ENCODE results near the gene SLC1A7.

The SLC1A7 gene

GRCh38 chr1:53147174-53147573 is 4.7 kb upstream of the SLC1A7 start:
- Histone ChIP-seq H3K4me1 (ENCODE audit: control insufficient read depth, low read length) (peaks cover 9% of the 10 kb centered on the region), H3K36me3 (ENCODE audit: control insufficient read depth, low read length) (no peaks in the 10 kb centered on the region), H3K9me2 (replicated peaks; ENCODE audit: control insufficient read depth, low read length) (no peaks in the 10 kb centered on the region), H3F3A (ENCODE audit: control insufficient read depth, insufficient read depth) (no peaks in the 10 kb centered on the region), H4K20me1 (ENCODE audit: control insufficient read depth, insufficient read depth, low read depth, low read length) (no peaks in the 10 kb centered on the region), H3K79me2 (ENCODE audit: control insufficient read depth, low read length) (no peaks in the 10 kb centered on the region), H3K27ac (ENCODE audit: low read depth, low read length) (no peak overlapping the region), H3K4me2 (ENCODE audit: low read length) (peak overlapping the region; percentile 43), H3K27me3 (ENCODE audit: control insufficient read depth, low read length) (no peaks in the 10 kb centered on the region), H3K4me3 (ENCODE audit: low read length) (no peak overlapping the region), H3K9me3 (ENCODE audit: control insufficient read depth, insufficient read depth, low read length) (no peaks in the 10 kb centered on the region)
- TF ChIP-seq CTCF (IDR thresholded peaks at IDR 0.05; ENCODE audit: low read depth, low read length, poor library complexity, severe bottlenecking) = no peak
- TF ChIP-seq EZH2phosphoT487 (IDR thresholded peaks at IDR 0.05; ENCODE audit: borderline replicate concordance, low read length) = no peak

GRCh38 chr1:53145942-53146708 is 3.7 kb upstream of the SLC1A7 start:
- Histone ChIP-seq H3K9me2 (replicated peaks; ENCODE audit: control insufficient read depth, low read length) (no peaks in the 10 kb centered on the region), H3K27ac (ENCODE audit: low read depth, low read length) (no peak overlapping the region), H3F3A (ENCODE audit: control insufficient read depth, insufficient read depth) (no peaks in the 10 kb centered on the region), H3K4me2 (ENCODE audit: low read length) (no peak overlapping the region), H3K36me3 (ENCODE audit: control insufficient read depth, low read length) (no peaks in the 10 kb centered on the region), H3K4me1 (ENCODE audit: control insufficient read depth, low read length) (peaks cover 9% of the 10 kb centered on the region), H3K9me3 (ENCODE audit: control insufficient read depth, insufficient read depth, low read length) (no peaks in the 10 kb centered on the region), H3K79me2 (ENCODE audit: control insufficient read depth, low read length) (no peaks in the 10 kb centered on the region), H3K27me3 (ENCODE audit: control insufficient read depth, low read length) (no peaks in the 10 kb centered on the region), H3K4me3 (ENCODE audit: low read length) (no peak overlapping the region), H4K20me1 (ENCODE audit: control insufficient read depth, insufficient read depth, low read depth, low read length) (no peaks in the 10 kb centered on the region)
- no peak for TF ChIP-seq CTCF (IDR thresholded peaks at IDR 0.05; ENCODE audit: low read depth, low read length, poor library complexity, severe bottlenecking)
- TF ChIP-seq EZH2phosphoT487 (IDR thresholded peaks at IDR 0.05; ENCODE audit: borderline replicate concordance, low read length) = no peak

GRCh38 chr1:53145619-53145941 is 3.1 kb upstream of the SLC1A7 start:
- no peak for TF ChIP-seq CTCF (IDR thresholded peaks at IDR 0.05; ENCODE audit: low read depth, low read length, poor library complexity, severe bottlenecking)
- TF ChIP-seq EZH2phosphoT487 (IDR thresholded peaks at IDR 0.05; ENCODE audit: borderline replicate concordance, low read length) = no peak

More at GRCh38 chr1:53145619-53145941, 3.1 kb upstream of the SLC1A7 start:
- Histone ChIP-seq H4K20me1 (ENCODE audit: control insufficient read depth, insufficient read depth, low read depth, low read length) (no peaks in the 10 kb centered on the region), H3K79me2 (ENCODE audit: control insufficient read depth, low read length) (no peaks in the 10 kb centered on the region), H3K4me3 (ENCODE audit: low read length) (no peak overlapping the region), H3K4me1 (ENCODE audit: control insufficient read depth, low read length) (peaks cover 9% of the 10 kb centered on the region), H3K4me2 (ENCODE audit: low read length) (no peak overlapping the region), H3F3A (ENCODE audit: control insufficient read depth, insufficient read depth) (no peaks in the 10 kb centered on the region), H3K27ac (ENCODE audit: low read depth, low read length) (no peak overlapping the region), H3K27me3 (ENCODE audit: control insufficient read depth, low read length) (no peaks in the 10 kb centered on the region), H3K9me2 (replicated peaks; ENCODE audit: control insufficient read depth, low read length) (no peaks in the 10 kb centered on the region), H3K9me3 (ENCODE audit: control insufficient read depth, insufficient read depth, low read length) (no peaks in the 10 kb centered on the region), H3K36me3 (ENCODE audit: control insufficient read depth, low read length) (no peaks in the 10 kb centered on the region)
